IMR-90 (cell line): ENCODE data around the gene AKR1C2. TPM values are rescaled to one million over a fixed set of nuclear protein-coding genes. Genes with fewer than 3 reads are reported as not detected.
"Not testable (repeated sequence)": the region's sequence is repeated elsewhere in the genome, so short reads cannot be mapped to it uniquely, and the experiment has no call there.

ENCODE experiments used
- ATAC-seq: fragments of 200-7000 bp; cut with Tn5 transposase; 2 replicates; pipeline ENCODE4 v1.9.1; 2020; ENCODE audit warnings: low read depth, mild to moderate bottlenecking, moderate library complexity
- BruUV-seq: library from RNA; stranded (reverse); fragments of 400-500 nt; replicated peaks from 2 replicates; lab custom pipeline; 2021; lab: Mats Ljungman, UMichigan
- CTCF ChIA-PET: fragments of 300-600 bp; formaldehyde crosslinking; extraction: SDS; loops from one replicate; lab custom pipeline; 2021; ENCODE audit warnings: antibody characterized with exemption; lab: Yijun Ruan, JAX
- POLR2A ChIA-PET: fragments of 300-600 bp; sonication (Branson Sonifier 250); formaldehyde crosslinking; loops from one replicate; lab custom pipeline; 2022; ENCODE audit warnings: antibody characterized with exemption; ENCODE audit not compliant: unreplicated experiment; lab: Charles Lee
- DNase-seq: peaks from one replicate; pipeline ENCODE4 v3.0.0; 2013
- H2AFZ ChIP-seq: replicated peaks from 2 replicates; pipeline ENCODE3; 2013; ENCODE audit warnings: low read length, mild to moderate bottlenecking; ENCODE audit not compliant: poor library complexity
- H2AK5ac ChIP-seq: 2 replicates; pipeline ENCODE4 v1.6.1; 2013; ENCODE audit warnings: low read depth, low read length, inconsistent platforms
- H2AK9ac ChIP-seq: replicated peaks from 2 replicates; pipeline ENCODE3; 2013; ENCODE audit warnings: mild to moderate bottlenecking, low read depth, low read length, moderate library complexity; ENCODE audit not compliant: poor library complexity
- H2BK120ac ChIP-seq: 2 replicates; pipeline ENCODE4 v1.6.1; 2013; ENCODE audit warnings: low read depth, low read length, inconsistent platforms
- H2BK15ac ChIP-seq: 3 replicates; pipeline ENCODE4 v1.6.1; 2013; ENCODE audit warnings: low read depth, low read length, inconsistent platforms
- H2BK20ac ChIP-seq: 2 replicates; pipeline ENCODE4 v1.6.1; 2013; ENCODE audit warnings: low read depth, mild to moderate bottlenecking, inconsistent platforms, low read length, moderate library complexity
- H2BK5ac ChIP-seq: 2 replicates; pipeline ENCODE4 v1.6.1; 2013; ENCODE audit warnings: mild to moderate bottlenecking, low read depth, low read length, inconsistent platforms; ENCODE audit not compliant: poor library complexity, severe bottlenecking
- H3K14ac ChIP-seq: replicated peaks from 2 replicates; pipeline ENCODE4 v1.6.1; 2013; ENCODE audit warnings: low read depth, low read length, inconsistent platforms
- H3K18ac ChIP-seq: 2 replicates; pipeline ENCODE4 v1.6.1; 2013; ENCODE audit warnings: low read depth, low read length, control low read depth
- H3K23ac ChIP-seq: 2 replicates; pipeline ENCODE4 v1.6.1; 2013; ENCODE audit warnings: low read depth, low read length, inconsistent platforms
- H3K27ac ChIP-seq: 2 replicates; pipeline ENCODE4 v1.5.1; 2013; ENCODE audit warnings: mild to moderate bottlenecking, control low read depth, low read length; ENCODE audit not compliant: insufficient read depth
- H3K27me3 ChIP-seq: 2 replicates; pipeline ENCODE4 v1.6.1; 2013; ENCODE audit warnings: low read length; ENCODE audit not compliant: control insufficient read depth, insufficient read depth
- H3K36me3 ChIP-seq: 2 replicates; pipeline ENCODE4 v1.6.1; 2013; ENCODE audit warnings: low read length, mixed read lengths; ENCODE audit not compliant: control insufficient read depth, insufficient read depth
- H3K4ac ChIP-seq: 2 replicates; pipeline ENCODE4 v1.6.1; 2013; ENCODE audit warnings: low read depth, low read length, inconsistent platforms
- H3K4me1 ChIP-seq: 2 replicates; pipeline ENCODE4 v1.6.1; 2013; ENCODE audit warnings: low read length, mixed read lengths; ENCODE audit not compliant: control insufficient read depth, insufficient read depth
- H3K4me2 ChIP-seq: 2 replicates; pipeline ENCODE4 v1.6.1; 2013; ENCODE audit warnings: low read depth, mild to moderate bottlenecking, control low read depth, low read length, moderate library complexity
- H3K4me3 ChIP-seq: 2 replicates; pipeline ENCODE4 v1.5.1; 2013; ENCODE audit warnings: low read depth, mild to moderate bottlenecking, control low read depth, low read length, moderate library complexity; ENCODE audit not compliant: insufficient read depth
- H3K56ac ChIP-seq: 2 replicates; pipeline ENCODE4 v1.6.1; 2013; ENCODE audit warnings: low read length, inconsistent platforms; ENCODE audit not compliant: insufficient read depth; ENCODE audit errors: extremely low read depth
- H3K79me1 ChIP-seq, 2 experiments: 2 replicates each; pipeline ENCODE4 v1.6.1; 2013; ENCODE audit warnings: low read length in 2 of 2, inconsistent platforms in 1 of 2, low read depth in 1 of 2
- H3K9ac ChIP-seq: 2 replicates; pipeline ENCODE4 v1.6.1; 2013; ENCODE audit warnings: low read depth, low read length, control low read depth
- H3K9me1 ChIP-seq: 2 replicates; pipeline ENCODE4 v1.6.1; 2013; ENCODE audit warnings: low read length, inconsistent platforms; ENCODE audit not compliant: insufficient read depth
- H3K9me3 ChIP-seq: 2 replicates; pipeline ENCODE4 v1.6.1; 2013; ENCODE audit warnings: low read length; ENCODE audit not compliant: control insufficient read depth, insufficient read depth
- H4K20me1 ChIP-seq: 2 replicates; pipeline ENCODE4 v1.6.1; 2013; ENCODE audit warnings: low read length, inconsistent platforms; ENCODE audit not compliant: insufficient read depth
- H4K5ac ChIP-seq: 2 replicates; pipeline ENCODE4 v1.6.1; 2013; ENCODE audit warnings: mild to moderate bottlenecking, low read depth, low read length, control low read depth
- H4K8ac ChIP-seq, 2 experiments: 2 replicates each; pipeline ENCODE4 v1.6.1; 2013; ENCODE audit warnings: low read depth in 2 of 2, low read length in 2 of 2, control low read depth in 1 of 2, inconsistent platforms in 1 of 2
- H4K91ac ChIP-seq: 2 replicates; pipeline ENCODE4 v1.6.1; 2013; ENCODE audit warnings: low read depth, low read length, inconsistent platforms; ENCODE audit not compliant: insufficient read depth
- WGBS, 2 experiments: methylation state at CpG; one replicate each; pipeline versions ENCODE4 v1.1.5 to v1.1.7; 2013; ENCODE audit warnings: missing lambda C conversion rate in 2 of 2; ENCODE audit not compliant: insufficient read length in 1 of 2; ENCODE audit errors: extremely low coverage in 2 of 2; 5-methylcytosine and 5-hydroxymethylcytosine counted together
- dilution Hi-C: fragments of 300-500 bp; cut with HindIII; formaldehyde crosslinking; loops from one replicate; pipeline ENCODE4 v1.14.3; 2018; ENCODE audit warnings: low sequenced_read_pairs; ENCODE audit not compliant: unreplicated experiment
- in situ Hi-C: fragments of 300-500 bp; cut with MboI; formaldehyde crosslinking; loops from 3 replicates; pipeline ENCODE4 v1.14.3; 2019; ENCODE audit warnings: low sequenced_read_pairs, inconsistent platforms, mixed read lengths
- intact Hi-C: fragments of 100-400 bp; cut with micrococcal nuclease; formaldehyde crosslinking; loops from 2 replicates; pipeline ENCODE4 v1.10.0; 2022
- polyA plus RNA-seq, 3 experiments: library from polyadenylated mRNA; depleted of rRNA; stranded (reverse); fragments of >200 nt; gene quantifications; 2 replicates each; pipeline ENCODE4 v1.2.3, GENCODE V29; 2012; ENCODE audit warnings: low replicate concordance in 1 of 3
- total RNA-seq: library from RNA; depleted of rRNA; stranded (reverse); fragments of >200 nt; gene quantifications from 2 replicates; pipeline ENCODE4 v1.2.3, GENCODE V29; 2012

The AKR1C2 gene
- total and polyA plus RNA-seq, 2 of the 4 experiments (the other 2 are of a cell fraction): 0.36 to 1.0 TPM

DNA sequence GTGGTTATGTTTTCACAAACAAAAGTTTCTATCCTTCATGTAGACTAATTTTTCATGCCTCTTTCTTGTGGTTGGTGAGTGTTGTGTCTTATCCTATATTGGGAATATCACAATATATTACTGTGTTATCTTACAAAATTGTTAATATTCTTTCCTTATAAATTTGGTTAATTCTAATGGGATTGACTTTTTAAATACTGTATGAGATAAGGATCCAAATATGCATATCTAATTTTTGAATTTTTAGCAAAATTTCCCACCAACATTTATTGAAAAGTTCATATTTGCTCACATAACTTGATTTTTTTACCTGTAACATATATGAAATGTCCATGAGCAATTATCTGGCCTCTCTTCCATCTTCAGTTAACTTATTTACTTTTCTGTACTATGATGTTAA, 29.3 kb downstream of the AKR1C2 start:
- H3K27me3 ChIP-seq, DNase-seq, POLR2A ChIA-PET, H3K4me3 ChIP-seq, H3K9me1 ChIP-seq, H3K79me1 ChIP-seq, H2BK15ac ChIP-seq, H3K56ac ChIP-seq, H3K4ac ChIP-seq, in situ Hi-C loops, H3K23ac ChIP-seq, H2AK9ac ChIP-seq, ATAC-seq, H3K27ac ChIP-seq, H4K5ac ChIP-seq, H2BK20ac ChIP-seq, H2AK5ac ChIP-seq, H3K9me3 ChIP-seq, CTCF ChIA-PET, H4K8ac ChIP-seq, H3K18ac ChIP-seq, H3K36me3 ChIP-seq, H3K14ac ChIP-seq, H3K9ac ChIP-seq, H4K20me1 ChIP-seq, H2AFZ ChIP-seq, H3K4me2 ChIP-seq, H2BK5ac ChIP-seq, H2BK120ac ChIP-seq, H3K4me1 ChIP-seq, BruUV-seq, H4K91ac ChIP-seq, intact Hi-C loops, dilution Hi-C loops: not testable (repeated sequence)

DNA sequence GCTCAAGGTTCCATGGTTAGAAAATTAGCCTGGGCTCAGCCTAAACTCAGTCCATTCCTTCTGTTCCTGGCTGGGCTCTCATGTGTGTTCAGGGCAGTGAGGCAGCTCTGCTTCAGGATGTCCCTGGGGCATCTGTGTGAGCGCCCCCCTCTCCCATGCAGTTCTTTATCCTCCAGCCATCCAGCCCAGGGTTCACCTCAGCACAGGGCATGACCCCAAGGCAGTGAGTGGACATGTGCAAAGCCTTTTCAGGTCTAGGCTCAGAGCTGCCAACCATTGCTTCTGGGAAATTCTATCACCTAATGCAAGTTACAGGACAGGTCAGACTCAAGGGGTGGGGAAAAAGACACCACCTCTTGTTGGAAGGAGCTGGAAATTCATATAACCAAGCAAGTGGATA, 30.4 kb downstream of the AKR1C2 start:
- dilution Hi-C loops, H2AK9ac ChIP-seq, H3K4me1 ChIP-seq, H3K23ac ChIP-seq, H4K8ac ChIP-seq, H3K4me2 ChIP-seq, H2AK5ac ChIP-seq, H4K20me1 ChIP-seq, H3K36me3 ChIP-seq, H3K27ac ChIP-seq, H3K79me1 ChIP-seq, H2AFZ ChIP-seq, H3K14ac ChIP-seq, H4K91ac ChIP-seq, H2BK5ac ChIP-seq, CTCF ChIA-PET, ATAC-seq, intact Hi-C loops, H3K18ac ChIP-seq, H3K9ac ChIP-seq, H2BK20ac ChIP-seq, H3K9me3 ChIP-seq, DNase-seq, H3K4ac ChIP-seq, H3K27me3 ChIP-seq, H4K5ac ChIP-seq, POLR2A ChIA-PET, H2BK120ac ChIP-seq, H2BK15ac ChIP-seq, H3K4me3 ChIP-seq, H3K56ac ChIP-seq, BruUV-seq, H3K9me1 ChIP-seq, in situ Hi-C loops: not testable (repeated sequence)
- no CpG with 5 or more reads among the region's 1 CpG for WGBS, 2 experiments
